ENCODE data around the gene MCTP2. TPM values are rescaled to one million over a fixed set of nuclear protein-coding genes. Genes with fewer than 3 reads are reported as not detected.

Gene MCTP2
- total and polyA plus RNA-seq, 2 donors (not counting 1 experiment from before 2014, with no cell fraction given) = 38.3 to 64.8 TPM

DNA sequence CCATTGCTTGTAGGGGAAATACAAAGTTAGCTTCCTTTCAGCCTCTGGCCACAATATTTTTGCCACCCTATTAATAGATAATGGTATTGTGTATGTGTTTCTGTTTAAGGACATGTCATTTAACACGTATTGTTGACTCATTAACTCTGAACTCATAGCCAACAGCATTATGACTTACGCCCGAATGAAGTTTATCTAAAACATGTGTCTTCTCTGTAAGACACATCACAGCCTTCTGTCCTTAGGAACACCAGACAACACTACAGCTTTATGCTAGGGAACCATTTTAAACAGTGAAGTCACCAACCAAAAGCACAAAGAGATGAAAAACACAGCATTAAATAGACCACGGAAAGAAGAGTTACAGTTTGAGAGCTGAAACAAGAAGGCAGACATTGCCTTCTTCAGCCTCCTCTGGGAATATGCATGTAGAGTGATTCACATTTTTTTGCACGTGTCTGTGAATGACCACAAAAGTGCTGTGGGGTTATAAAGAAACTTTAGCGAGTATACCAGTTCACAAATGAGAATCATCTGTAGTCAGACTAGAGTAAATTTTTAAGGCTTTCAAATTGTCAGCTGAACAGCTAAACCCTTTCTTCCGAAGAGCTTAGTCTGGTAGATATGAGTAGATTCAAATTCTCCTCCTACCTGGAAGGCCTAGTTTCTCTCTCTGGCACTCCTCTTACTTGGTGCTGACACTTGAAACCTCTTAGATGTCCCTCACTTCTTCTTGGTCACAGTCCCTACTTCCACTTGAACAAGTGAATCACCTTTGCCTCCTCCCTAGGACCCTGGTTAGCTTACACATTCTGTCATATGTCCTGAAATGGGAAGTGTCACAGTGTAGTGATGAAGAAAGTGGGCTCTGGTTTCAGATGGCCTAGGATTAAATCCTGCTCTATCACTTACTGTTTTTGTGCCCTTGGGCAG, 32.2 kb downstream of the MCTP2 start:
- intact Hi-C loops (cut with micrococcal nuclease) = no loop called here
- H2AFZ ChIP-seq (ENCODE audit: insufficient read depth, low read depth, low read length, poor library complexity, severe bottlenecking) = peak overlapping the region; percentile 35

More for the DNA sequence above, 32.2 kb downstream of the MCTP2 start:
- Histone ChIP-seq H3K27ac (ENCODE audit: low read length in 2 of 2) (peak overlapping the region; percentile 14 to 55), H3K9me3 (ENCODE audit: control extremely low read depth in 1 of 3, control insufficient read depth in 2 of 3, insufficient read depth in 1 of 3, low read length in 2 of 3) (no peaks in the 10 kb centered on the region), H3K27me3 (replicated peaks in 1 of 4; ENCODE audit: control extremely low read depth in 1 of 4, control insufficient read depth in 3 of 4, insufficient read depth in 4 of 4, low read length in 3 of 4) (no peaks in the 10 kb centered on the region), H4K20me1 (ENCODE audit: control insufficient read depth, insufficient read depth, low read length, poor library complexity, severe bottlenecking) (no peaks in the 10 kb centered on the region), H3K4me3 (ENCODE audit: control extremely low read depth in 1 of 5, extremely low read depth in 1 of 5, insufficient read depth in 1 of 5, low read depth in 2 of 5, low read length in 4 of 5) (no peak overlapping the region), H3K4me1 (ENCODE audit: control insufficient read depth in 2 of 2, insufficient read depth in 2 of 2, low read length in 2 of 2) (peaks cover 62 to 67% of the 10 kb centered on the region in 2 donors), H3K9ac (ENCODE audit: low read length) (no peak overlapping the region), H3K36me3 (replicated peaks in 1 of 2; ENCODE audit: control extremely low read depth in 1 of 2, control insufficient read depth in 1 of 2, extremely low read depth in 1 of 2, insufficient read depth in 2 of 2, low read length in 1 of 2) (no peaks in the 10 kb centered on the region), H3K4me2 (replicated peaks; ENCODE audit: low read depth, low read length, poor library complexity, severe bottlenecking) (peak overlapping the region; percentile 20), H3K79me2 (ENCODE audit: control insufficient read depth, insufficient read depth, low read length) (peaks cover 85% of the 10 kb centered on the region)
- CTCF ChIA-PET = interaction anchor here (1.1 to 1.6 kb wide), 7 partner anchors 22 to 60 kb away, joined by 3 to 10 read pairs (median 4); partner anchors contain the start of gene MCTP2
- H3K27me3 Mint-ChIP-seq = no peaks in the 10 kb centered on the region
- TF ChIP-seq EZH2 (IDR thresholded peaks at IDR 0.05; ENCODE audit: borderline replicate concordance, insufficient read depth, low read depth, low read length, poor library complexity, severe bottlenecking) = no peak
- no peak for TF ChIP-seq CTCF (IDR thresholded peaks at IDR 0.05)
- H3K27ac Mint-ChIP-seq = peak overlapping the region; percentile 90
- H3K9me3 Mint-ChIP-seq (ENCODE audit: insufficient read depth) = no peaks in the 10 kb centered on the region
- WGBS (ENCODE audit: insufficient coverage) = 0% methylated on average over 2 of the region's 7 CpGs
- POLR2A ChIA-PET = interaction anchor here (1.0 kb wide), 1 partner anchor 24 kb away, joined by 3 read pairs; no protein-coding TSS in a partner anchor
- H3K4me3 Mint-ChIP-seq = peak overlapping the region; percentile 56
- peak; percentile 37 for DNase-seq
- H3K4me1 Mint-ChIP-seq = peaks cover 71% of the 10 kb centered on the region
- peak; percentile 32 for ATAC-seq (ENCODE audit: low read depth)
